HCT116 (cell line): ENCODE results near the gene CCKAR. TPM values are rescaled to one million over a fixed set of nuclear protein-coding genes. Genes with fewer than 3 reads are reported as not detected.

Experiments used
- ATAC-seq: fragments of 200-7000 bp; cut with Tn5 transposase; 2 replicates; pipeline ENCODE4 v1.9.1; 2020; ENCODE audit warnings: mild to moderate bottlenecking, moderate library complexity
- BruUV-seq: library from RNA; stranded (reverse); fragments of 400-500 nt; replicated peaks from 2 replicates; lab custom pipeline; 2021; lab: Mats Ljungman, UMichigan
- CTCF ChIA-PET: fragments of 300-600 bp; sonication (Branson Sonifier 250); formaldehyde crosslinking; loops from one replicate; lab custom pipeline; 2021; ENCODE audit warnings: antibody characterized with exemption; lab: Charles Lee
- POLR2A ChIA-PET: fragments of 300-600, 350-600 bp; sonication (Branson Sonifier 250); formaldehyde crosslinking; loops from one replicate; lab custom pipeline; 2021; ENCODE audit warnings: antibody characterized with exemption; lab: Charles Lee
- RAD21 ChIA-PET, 2 experiments: fragments of 300-600 bp; sonication (Branson Sonifier 250); formaldehyde crosslinking; loops; one replicate each; lab custom pipeline; 2023; ENCODE audit warnings: low total read pairs in 2 of 2; ENCODE audit not compliant: uncharacterized antibody in 2 of 2, unreplicated experiment in 2 of 2, low non-redundant PET in 1 of 2; lab: Charles Lee
- DNase-seq: peaks from one replicate; pipeline ENCODE4 v3.0.0-alpha.2; 2010; ENCODE audit warnings: low read depth, low spot score
- H2AFZ ChIP-seq: fragments of 200-600 bp; shearing (Covaris generic), sonication (generic); 2 replicates; pipeline ENCODE4 v1.6.1; 2017; ENCODE audit warnings: low read depth, mixed run types, mixed read lengths, antibody characterized with exemption, low read length; ENCODE audit not compliant: poor library complexity, severe bottlenecking
- H3K27ac ChIP-seq: 2 replicates; pipeline ENCODE4 v1.5.1; 2012; ENCODE audit warnings: low read depth, low read length
- H3K27me3 ChIP-seq: fragments of 200-600 bp; sonication (generic); 2 replicates; pipeline ENCODE4 v1.6.1; 2016; ENCODE audit warnings: mixed run types, low read length, mixed read lengths; ENCODE audit not compliant: insufficient read depth
- H3K36me3 ChIP-seq, 2 experiments: fragments of 200-500 bp in 1 of 2; fragments of 200-600 bp in 1 of 2; sonication (Bioruptor generic) in 1 of 2; sonication (generic) in 1 of 2; 2 replicates each; pipeline versions ENCODE4 v1.5.1 to v1.6.1; 2014 to 2016; ENCODE audit warnings: low read length in 2 of 2, inconsistent platforms in 1 of 2, mixed read lengths in 1 of 2, mixed run types in 1 of 2; ENCODE audit not compliant: insufficient read depth in 2 of 2, control insufficient read depth in 1 of 2
- H3K4me1 ChIP-seq, 2 experiments: fragments of 200-600 bp in 1 of 2; sonication (generic) in 1 of 2; 2 replicates each; pipeline versions ENCODE4 v1.5.1 to v1.6.1; 2012 to 2017; ENCODE audit warnings: low read length in 2 of 2, inconsistent platforms in 1 of 2, mild to moderate bottlenecking in 1 of 2, mixed read lengths in 1 of 2, mixed run types in 1 of 2, moderate library complexity in 1 of 2; ENCODE audit not compliant: insufficient read depth in 2 of 2, control insufficient read depth in 1 of 2
- H3K4me2 ChIP-seq: fragments of 200-600 bp; sonication (generic); 2 replicates; pipeline ENCODE4 v1.6.1; 2017; ENCODE audit warnings: mixed run types, low read length, mixed read lengths
- H3K4me3 ChIP-seq, 2 experiments: fragments of 200-600 bp in 1 of 2; sonication (generic) in 1 of 2; replicated peaks in 1 of 2; 2 replicates each; pipeline ENCODE4 v1.5.1; 2011 to 2016; ENCODE audit warnings: low read length in 2 of 2, control low read depth in 1 of 2, low read depth in 1 of 2, mild to moderate bottlenecking in 1 of 2, mixed read lengths in 1 of 2, mixed run types in 1 of 2
- H3K79me2 ChIP-seq: fragments of 200-600 bp; sonication (generic); 2 replicates; pipeline ENCODE4 v1.6.1; 2017; ENCODE audit warnings: mild to moderate bottlenecking, mixed run types, low read length, moderate library complexity, mixed read lengths; ENCODE audit not compliant: insufficient read depth
- H3K9ac ChIP-seq: fragments of 200-600 bp; sonication (generic); 2 replicates; pipeline ENCODE4 v1.6.1; 2016; ENCODE audit warnings: low read length, mixed read lengths
- H3K9me2 ChIP-seq: fragments of 200-600 bp; sonication (generic), shearing (Covaris generic); 2 replicates; pipeline ENCODE4 v1.6.1; 2017; ENCODE audit warnings: mixed run types, mild to moderate bottlenecking, moderate library complexity; ENCODE audit not compliant: insufficient read depth
- H3K9me3 ChIP-seq, 2 experiments: fragments of 200-500 bp in 1 of 2; fragments of 200-600 bp in 1 of 2; sonication (Bioruptor generic) in 1 of 2; sonication (generic) in 1 of 2; 2 replicates each; pipeline ENCODE4 v1.6.1; 2014 to 2017; ENCODE audit warnings: low read length in 2 of 2, mixed read lengths in 2 of 2, inconsistent platforms in 1 of 2, low read depth in 1 of 2, mild to moderate bottlenecking in 1 of 2, mixed run types in 1 of 2, moderate library complexity in 1 of 2; ENCODE audit not compliant: control insufficient read depth in 1 of 2, insufficient read depth in 1 of 2
- H4K20me1 ChIP-seq: fragments of 200-600 bp; sonication (generic), shearing (Covaris generic); 2 replicates; pipeline ENCODE4 v1.6.1; 2017; ENCODE audit warnings: mixed run types, mild to moderate bottlenecking, moderate library complexity; ENCODE audit not compliant: insufficient read depth
- ATF3 ChIP-seq: IDR thresholded peaks from 2 replicates; pipeline ENCODE4 v1.6.1; 2012
- CBX3 ChIP-seq: IDR thresholded peaks from 2 replicates; pipeline ENCODE4 v1.6.1; 2012; ENCODE audit warnings: low read depth
- CTCF ChIP-seq, 3 experiments: fragments of 200-600 bp in 1 of 3; sonication (generic) in 1 of 3; IDR thresholded peaks in 2 of 3; conservative IDR thresholded peaks in 1 of 3; 2 replicates each; pipeline ENCODE4 v1.5.1; 2012 to 2017; ENCODE audit warnings: low read depth in 2 of 3, low read length in 2 of 3, antibody characterized with exemption in 1 of 3, borderline replicate concordance in 1 of 3, control low read depth in 1 of 3, mild to moderate bottlenecking in 1 of 3, mixed read lengths in 1 of 3, mixed run types in 1 of 3, moderate library complexity in 1 of 3; ENCODE audit not compliant: insufficient read depth in 1 of 3
- EGR1 ChIP-seq: IDR thresholded peaks from 2 replicates; pipeline ENCODE4 v1.6.1; 2012; ENCODE audit warnings: low read depth
- ELF1 ChIP-seq: IDR thresholded peaks from 2 replicates; pipeline ENCODE4 v1.6.1; 2012; ENCODE audit warnings: low read depth, borderline replicate concordance
- FOSL1 ChIP-seq: IDR thresholded peaks from 2 replicates; pipeline ENCODE4 v1.6.1; 2012; ENCODE audit warnings: low read depth
- JUND ChIP-seq: IDR thresholded peaks from 2 replicates; pipeline ENCODE4 v1.6.1; 2012
- MAX ChIP-seq: IDR thresholded peaks from 2 replicates; pipeline ENCODE4 v1.6.1; 2012
- POLR2A ChIP-seq: IDR thresholded peaks from 2 replicates; pipeline ENCODE4 v1.7.0; 2011; ENCODE audit warnings: borderline replicate concordance; ENCODE audit not compliant: insufficient read depth, insufficient read length; ENCODE audit errors: extremely low read depth
- POLR2AphosphoS5 ChIP-seq: IDR thresholded peaks from 2 replicates; pipeline ENCODE4 v1.6.1; 2011; ENCODE audit warnings: mild to moderate bottlenecking, low read depth, low read length, moderate library complexity
- RAD21 ChIP-seq: IDR thresholded peaks from 2 replicates; pipeline ENCODE4 v1.6.1; 2012; ENCODE audit warnings: low read depth, mild to moderate bottlenecking
- REST ChIP-seq: IDR thresholded peaks from 2 replicates; pipeline ENCODE4 v1.6.1; 2012; ENCODE audit warnings: low read depth
- SP1 ChIP-seq: IDR thresholded peaks from 2 replicates; pipeline ENCODE4 v1.6.1; 2012; ENCODE audit warnings: low read depth
- SRF ChIP-seq: IDR thresholded peaks from 2 replicates; pipeline ENCODE4 v1.6.1; 2012; ENCODE audit warnings: low read depth
- TCF7L2 ChIP-seq: IDR thresholded peaks from 2 replicates; pipeline ENCODE4 v1.7.0; 2011; ENCODE audit warnings: borderline replicate concordance, inconsistent platforms; ENCODE audit not compliant: insufficient read depth, insufficient read length; ENCODE audit errors: extremely low read depth
- YY1 ChIP-seq: IDR thresholded peaks from 2 replicates; pipeline ENCODE4 v1.6.1; 2011; ENCODE audit warnings: low read length, low read depth, moderate library complexity, mild to moderate bottlenecking; ENCODE audit not compliant: insufficient replicate concordance; ENCODE audit errors: extremely low read depth
- ZBTB33 ChIP-seq: IDR thresholded peaks from 2 replicates; pipeline ENCODE4 v1.6.1; 2011; ENCODE audit warnings: mild to moderate bottlenecking, low read length, moderate library complexity; ENCODE audit not compliant: insufficient replicate concordance; ENCODE audit errors: extremely low read depth
- ZFX ChIP-seq: fragments of 450-650 bp; IDR thresholded peaks from 2 replicates; pipeline ENCODE4 v1.6.1; 2017
- ZNF274 ChIP-seq: fragments of 200-500 bp; sonication (Bioruptor generic); IDR thresholded peaks from 2 replicates; pipeline ENCODE4 v1.6.1; 2014; ENCODE audit warnings: mild to moderate bottlenecking, low read depth, low read length, inconsistent platforms
- intact Hi-C: fragments of 100-400 bp; cut with micrococcal nuclease; formaldehyde crosslinking; loops from 2 replicates; pipeline ENCODE4 v1.10.0; 2022
- total RNA-seq: library from RNA; stranded (reverse); gene quantifications from one replicate; pipeline ENCODE4 v1.2.1, GENCODE V29; 2021; ENCODE audit not compliant: unreplicated experiment

CCKAR gene
- total RNA-seq, 1 experiment from 2014 or later, result not detected

- no peaks in the 10 kb centered on the region for H3K27me3 ChIP-seq
- POLR2A ChIA-PET, result no interaction called here
- no peak overlapping the region for H3K4me2 ChIP-seq
- no peak overlapping the region for H3K4me3 ChIP-seq
- no peak for TF ChIP-seq ZBTB33
- no peak for TF ChIP-seq RAD21
- TF ChIP-seq SRF, result no peak
- no peak for TF ChIP-seq FOSL1
- TF ChIP-seq ATF3, result no peak
- no peak for TF ChIP-seq POLR2AphosphoS5
- no peak for TF ChIP-seq MAX
- no peak for TF ChIP-seq JUND
- TF ChIP-seq ZNF274, result no peak
- no peak for TF ChIP-seq YY1
- no peak for TF ChIP-seq CTCF (IDR thresholded peaks at IDR 0.05 in 2 of 3, conservative IDR thresholded peaks at IDR 0.05 in 1 of 3; ENCODE audit: borderline replicate concordance in 1 of 3, insufficient read depth in 1 of 3, low read depth in 2 of 3, low read length in 2 of 3)
- no peak for TF ChIP-seq POLR2A
- no peak for TF ChIP-seq ZFX
- TF ChIP-seq SP1, result no peak
- TF ChIP-seq EGR1, result no peak
- no peak for TF ChIP-seq CBX3
- no peak for TF ChIP-seq TCF7L2
- TF ChIP-seq ELF1, result no peak
- TF ChIP-seq REST, result no peak
- TF ChIP-seq, all 23 proteins: peak for 0
- DNase-seq, result no peak
- Histone ChIP-seq H3K27ac (no peak overlapping the region), H2AFZ (no peak overlapping the region), H4K20me1 (no peaks in the 10 kb centered on the region), H3K9ac (no peak overlapping the region), H3K9me2 (no peaks in the 10 kb centered on the region), H3K9me3 (no peaks in the 10 kb centered on the region), H3K79me2 (no peaks in the 10 kb centered on the region), H3K4me1 (peaks cover 0 to 13% of the 10 kb centered on the region in 2 experiments; a peak in 2 of 4 replicates), H3K36me3 (no peaks in the 10 kb centered on the region)
- CTCF ChIA-PET, result no interaction called here
- no TSS peak for BruUV-seq
- intact Hi-C loops, result no loop called here
- no peak for ATAC-seq
- RAD21 ChIA-PET, result no interaction called here
Measured at GRCh38 chr4:26524011-26524410, 33.7 kb upstream of the CCKAR start.
